GM18502 (cell line): ENCODE results near the gene SRXN1.

ENCODE experiments used
- ATAC-seq: cut with Tn5 transposase; IDR thresholded peaks from one replicate; pipeline ENCODE4 v1.9.1; 2021; ENCODE audit warnings: mild to moderate bottlenecking; ENCODE audit not compliant: unreplicated experiment, poor library complexity

The SRXN1 gene

DNA sequence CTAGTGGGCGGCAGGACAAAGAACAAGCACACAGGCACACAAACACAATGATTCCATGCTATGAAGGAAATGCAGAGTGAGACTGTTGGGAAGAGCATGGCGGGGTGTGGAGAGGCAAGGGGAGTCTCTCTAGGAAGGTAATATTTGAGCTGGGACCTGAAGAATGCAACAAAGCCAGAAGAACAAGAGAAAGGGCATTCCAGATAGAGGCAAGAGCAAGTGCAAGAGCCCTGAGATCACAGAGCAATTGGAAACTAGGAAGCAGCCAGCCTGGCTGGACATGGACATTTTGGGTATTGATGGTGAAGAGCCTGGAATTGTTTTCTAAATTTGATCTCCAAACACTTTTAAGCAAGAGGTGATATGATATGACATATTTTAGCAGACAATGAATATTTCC lies 15.4 kb downstream of the SRXN1 start:
- ATAC-seq = no peak

DNA sequence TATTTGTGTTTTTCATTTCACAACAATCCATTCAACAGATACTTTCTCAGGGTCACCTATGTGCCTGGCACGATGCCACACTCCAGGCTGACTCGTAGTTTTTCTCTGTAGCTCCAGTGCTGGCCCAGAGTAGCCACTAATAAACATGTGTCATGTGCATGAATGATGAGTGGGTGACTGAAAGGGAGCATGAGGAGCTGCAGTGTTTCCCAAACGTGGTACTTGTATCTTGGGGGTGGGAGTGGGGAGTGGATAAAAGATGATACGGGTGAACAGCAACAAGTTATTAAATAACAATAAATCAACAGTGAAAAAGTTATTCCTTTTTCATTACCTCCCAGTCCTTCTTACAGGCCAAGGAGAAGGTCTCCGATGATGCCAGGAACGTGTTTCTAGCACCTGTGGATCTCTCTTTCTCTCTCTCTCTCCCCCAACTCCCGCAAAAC lies 17.1 kb downstream of the SRXN1 start:
- no peak for ATAC-seq

DNA sequence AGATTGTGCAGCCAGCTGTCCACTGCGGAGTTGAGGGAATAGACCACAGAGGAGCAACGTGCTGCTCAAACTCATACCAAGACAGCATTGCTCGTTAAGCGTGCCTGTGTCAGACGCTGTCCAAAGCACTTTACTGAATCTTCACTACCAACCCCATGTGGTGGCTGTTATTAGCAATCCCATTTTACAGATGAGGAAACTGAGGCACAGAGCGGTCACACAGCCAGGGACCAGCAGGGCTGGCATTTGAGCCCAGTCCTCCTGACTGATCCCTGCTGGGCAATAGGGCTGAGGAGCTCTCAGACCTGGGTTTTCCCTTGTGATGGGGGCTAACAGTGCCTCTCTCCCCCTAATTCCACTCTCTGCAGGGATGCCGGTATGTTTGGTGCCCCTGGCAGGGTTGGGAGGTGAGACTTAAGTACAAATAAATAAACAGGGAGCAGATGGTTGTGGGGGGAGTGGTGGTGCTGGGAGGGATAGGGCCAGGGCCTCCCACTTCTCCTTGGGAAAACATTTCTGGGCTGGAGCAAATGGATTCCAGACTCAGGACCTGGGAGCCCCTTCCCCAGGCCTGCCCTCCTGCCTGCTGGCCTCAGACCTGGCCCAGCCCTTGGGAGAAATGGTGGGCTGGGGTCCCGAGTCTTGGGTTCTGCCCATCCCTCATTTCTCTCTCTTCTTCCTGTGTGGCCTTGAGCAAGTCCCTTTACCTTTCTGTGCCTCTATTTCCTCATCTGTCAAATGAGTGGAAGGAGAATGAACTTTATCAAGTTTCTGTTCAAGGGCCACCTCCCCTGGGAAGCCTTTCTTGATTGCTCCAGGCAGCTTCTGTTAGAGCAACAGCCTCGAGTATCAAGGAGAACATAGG lies 17.7 kb downstream of the SRXN1 start:
- ATAC-seq = no peak

DNA sequence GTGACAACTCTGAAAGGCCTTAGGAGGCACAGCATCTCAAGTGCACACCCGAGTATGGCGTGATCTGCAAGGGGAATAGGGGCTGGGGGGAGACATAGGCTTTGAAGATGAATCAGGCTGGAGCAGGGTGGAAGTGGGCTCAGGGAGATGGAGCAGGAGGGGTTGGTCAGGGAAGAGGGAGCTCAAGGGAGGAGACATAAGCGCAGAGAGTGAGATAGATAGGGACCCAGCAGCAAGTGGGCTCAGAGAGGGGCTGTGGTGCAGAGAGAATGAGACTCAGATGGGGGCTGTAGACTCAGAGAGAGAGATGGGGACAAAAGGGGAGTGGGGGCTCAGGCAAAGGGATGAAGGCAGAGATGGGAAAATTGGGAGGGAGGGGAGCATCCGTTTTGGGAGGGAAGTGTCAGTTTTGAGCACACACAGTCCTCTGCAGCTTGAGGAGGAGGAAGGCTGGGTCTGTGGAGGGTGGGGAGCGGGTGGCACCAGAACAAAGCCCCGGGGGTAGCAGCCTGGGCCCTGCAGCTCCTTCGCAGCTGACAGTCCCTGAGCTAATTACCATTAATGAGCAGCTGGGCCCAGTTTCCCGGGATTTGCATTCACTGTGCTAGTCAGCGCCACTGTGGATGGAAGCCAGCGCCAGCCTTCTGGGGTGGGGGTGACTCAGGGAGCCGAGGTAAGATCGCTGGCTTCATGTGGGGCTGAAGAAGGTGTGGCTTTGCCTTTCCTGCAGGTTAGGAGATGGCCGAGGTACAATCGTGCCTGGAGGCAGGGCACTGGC lies 18.7 kb downstream of the SRXN1 start:
- no peak for ATAC-seq

DNA sequence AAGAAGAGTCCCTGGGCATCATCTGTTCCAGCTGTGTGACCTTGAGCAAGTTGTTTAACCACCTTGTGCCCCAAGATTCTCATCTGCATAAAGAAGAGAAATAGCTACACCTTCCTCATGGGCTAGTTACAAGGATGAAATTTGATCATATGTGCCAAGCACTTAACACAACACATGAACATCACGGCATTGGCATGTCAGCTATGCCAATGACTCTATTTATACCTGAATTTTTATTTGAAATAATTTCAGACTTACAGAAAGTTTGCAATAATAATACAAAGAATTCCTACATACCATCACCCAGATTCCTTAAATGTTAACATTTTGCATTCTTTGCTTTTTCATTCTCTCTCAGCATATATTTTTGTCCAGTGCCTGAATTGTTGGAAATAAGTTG lies 21.9 kb downstream of the SRXN1 start:
- ATAC-seq = no peak

DNA sequence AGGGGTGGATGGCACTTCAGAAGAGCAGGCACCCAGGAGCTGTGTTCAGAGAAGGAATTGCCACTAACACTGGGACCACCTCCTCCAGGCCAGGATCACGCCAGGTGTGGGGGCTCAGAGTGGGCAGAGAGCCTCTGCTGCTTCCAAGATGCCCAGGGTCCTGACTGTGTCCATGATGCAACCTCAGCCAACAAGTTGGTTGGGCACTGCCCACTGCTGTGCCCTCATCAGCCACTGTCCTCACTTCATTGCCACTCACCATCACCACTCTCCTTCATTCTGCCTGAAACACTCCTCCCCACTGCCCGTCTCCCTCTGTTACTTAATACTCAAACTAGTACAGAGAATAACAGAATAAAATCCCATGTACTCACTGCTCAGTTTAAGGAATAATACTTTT lies 26.4 kb downstream of the SRXN1 start:
- no peak for ATAC-seq

DNA sequence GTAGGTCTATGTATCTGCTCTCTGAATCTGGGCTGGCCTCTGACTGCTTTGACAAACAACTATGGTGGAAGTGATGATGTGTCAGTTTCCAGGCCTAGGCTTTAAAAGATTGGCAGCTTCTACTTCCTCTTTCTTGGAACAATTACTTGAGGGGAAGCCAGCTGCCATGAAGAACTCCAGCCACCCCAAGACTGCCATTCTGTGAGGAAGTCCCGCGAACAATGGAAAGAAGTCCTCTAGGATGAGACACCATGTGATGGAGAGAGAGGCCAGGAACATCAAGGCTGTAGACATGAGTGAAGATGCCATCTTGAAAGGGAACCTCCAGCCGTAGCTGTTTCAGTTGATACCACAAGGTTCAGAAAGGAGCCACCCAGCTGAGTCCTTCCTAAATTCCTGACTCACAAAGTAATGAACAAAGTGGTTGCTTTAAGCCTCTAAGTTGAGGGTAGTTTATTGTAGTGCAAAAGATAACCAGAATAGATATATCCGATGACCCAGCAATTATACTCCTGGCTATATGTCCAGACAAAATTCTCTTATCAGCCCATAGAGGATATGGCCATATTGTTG lies 27.6 kb downstream of the SRXN1 start:
- no peak for ATAC-seq

DNA sequence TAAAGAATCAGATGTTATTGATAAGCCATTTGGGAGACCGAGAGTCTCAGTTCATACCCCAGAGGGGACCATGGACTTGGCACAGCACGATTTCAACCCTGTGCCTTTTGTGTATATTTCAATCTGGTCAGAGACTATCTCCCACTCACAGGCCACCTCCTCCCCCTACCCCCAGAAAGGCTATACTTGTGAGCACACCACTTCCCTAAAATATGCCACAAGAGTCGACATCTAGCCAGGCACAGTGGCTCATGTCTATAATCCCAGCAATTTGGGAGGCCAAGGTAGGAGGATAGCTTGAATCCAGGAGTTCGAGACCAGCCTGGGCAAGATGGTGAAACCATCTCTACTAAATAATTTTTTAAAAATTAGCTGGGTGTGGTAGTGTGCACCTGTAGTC lies 29.3 kb downstream of the SRXN1 start:
- ATAC-seq = no peak

DNA sequence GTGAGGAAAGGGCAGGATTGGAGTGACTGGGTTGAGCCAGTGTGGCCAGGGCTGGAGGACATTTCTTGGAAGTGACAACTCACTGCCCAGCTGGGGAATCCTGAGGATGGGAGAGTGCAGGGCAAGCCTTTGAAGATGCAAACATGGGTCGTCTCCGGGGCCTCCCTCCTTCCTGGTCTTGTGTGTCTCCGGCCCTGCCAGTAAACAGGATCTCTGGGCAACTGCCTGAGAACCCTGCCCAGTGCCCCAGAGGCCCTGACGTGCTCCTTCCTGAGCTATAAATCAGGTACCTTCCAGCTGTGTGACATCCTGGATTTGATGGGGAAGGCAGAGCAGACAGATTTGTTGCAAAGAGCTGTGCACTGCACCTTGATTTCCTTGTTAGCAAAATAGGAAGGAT lies 30.0 kb downstream of the SRXN1 start:
- no peak for ATAC-seq

DNA sequence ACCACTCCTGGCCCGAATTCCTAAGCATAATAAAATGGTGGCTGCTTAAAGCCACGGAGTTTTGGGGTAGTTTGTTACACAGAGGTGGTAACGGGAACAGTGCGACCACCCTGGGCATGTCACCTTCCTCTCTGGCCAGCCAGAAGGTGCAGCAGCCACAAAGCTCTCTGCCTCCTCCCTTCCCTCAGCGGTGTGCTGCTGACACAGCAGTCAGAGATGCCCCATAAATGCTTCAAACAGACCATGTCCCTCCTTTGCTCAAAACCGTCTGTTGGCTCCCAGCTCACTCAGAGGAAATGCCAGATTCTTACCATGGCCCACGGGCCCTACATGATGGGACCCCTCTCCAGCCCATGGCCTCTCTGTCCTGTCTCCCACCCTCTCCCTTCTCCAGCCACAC lies 30.8 kb downstream of the SRXN1 start:
- ATAC-seq = no peak

DNA sequence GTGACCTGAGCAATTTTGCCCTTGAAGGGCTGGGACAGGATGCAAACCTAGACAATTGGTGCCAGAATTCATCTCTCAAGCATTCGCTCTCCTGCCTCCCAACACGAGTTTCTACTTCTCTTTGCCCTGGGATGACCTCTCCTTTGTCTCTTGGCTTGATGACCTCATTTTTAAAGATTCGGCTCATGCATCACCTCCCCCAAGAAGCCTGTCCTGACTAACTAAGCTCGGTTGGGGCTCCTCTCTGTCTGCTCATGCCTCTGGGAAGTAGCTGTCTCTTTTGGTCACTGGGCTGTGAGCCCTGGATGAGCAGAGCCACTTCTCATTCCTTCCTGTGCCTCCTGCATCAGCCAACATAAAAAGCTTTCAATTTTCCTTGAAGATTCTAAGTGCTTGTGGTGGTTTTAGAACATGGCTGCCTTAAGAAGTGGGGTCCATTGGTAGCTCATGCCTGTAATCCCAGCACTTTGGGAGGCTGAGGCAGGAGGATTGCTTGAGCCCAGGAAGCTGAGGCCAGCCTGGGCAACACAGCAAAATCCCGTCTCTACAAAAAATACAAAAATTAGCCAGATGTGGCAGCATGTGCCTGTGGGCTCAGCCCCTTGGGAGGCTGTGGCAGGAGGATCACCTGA lies 31.8 kb downstream of the SRXN1 start:
- no peak for ATAC-seq

DNA sequence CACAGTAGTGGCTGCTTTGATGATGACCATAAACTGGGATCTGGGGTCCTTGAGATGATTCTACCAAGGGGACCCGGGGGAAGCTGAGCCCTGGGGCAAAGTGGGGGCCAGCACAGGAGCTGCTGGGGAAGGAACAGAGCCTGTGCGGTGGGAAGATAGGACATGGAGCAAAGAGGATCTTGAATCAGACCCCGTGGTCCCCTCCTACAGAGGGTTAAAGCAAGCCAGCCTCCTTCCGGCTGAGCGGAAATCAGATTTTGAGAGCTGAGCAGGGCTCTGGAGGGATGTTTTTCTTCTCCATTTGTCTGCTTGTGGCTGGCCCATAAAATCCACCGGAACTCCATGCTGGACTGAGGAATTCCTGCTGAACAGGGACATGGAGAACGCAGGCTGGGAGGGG lies 32.8 kb downstream of the SRXN1 start:
- ATAC-seq = no peak

DNA sequence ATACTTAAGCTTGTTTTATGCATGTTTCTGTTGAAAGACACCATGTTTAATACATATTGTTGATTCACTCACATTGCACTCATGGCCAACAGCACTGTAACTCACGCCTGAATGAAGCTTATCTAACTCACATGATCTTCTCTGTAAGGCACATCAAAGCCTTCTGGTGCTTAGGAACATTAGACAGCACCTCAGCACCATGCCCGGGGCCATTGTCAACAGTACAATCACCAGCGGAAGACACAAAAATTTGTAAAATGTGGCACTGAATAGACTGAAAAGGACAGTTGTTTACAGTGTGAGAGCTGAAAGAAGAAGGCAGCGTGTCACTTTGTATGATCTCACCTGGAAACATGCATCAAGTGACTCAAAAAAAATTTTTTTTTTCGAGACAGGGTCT lies 34.0 kb downstream of the SRXN1 start:
- no peak for ATAC-seq

DNA sequence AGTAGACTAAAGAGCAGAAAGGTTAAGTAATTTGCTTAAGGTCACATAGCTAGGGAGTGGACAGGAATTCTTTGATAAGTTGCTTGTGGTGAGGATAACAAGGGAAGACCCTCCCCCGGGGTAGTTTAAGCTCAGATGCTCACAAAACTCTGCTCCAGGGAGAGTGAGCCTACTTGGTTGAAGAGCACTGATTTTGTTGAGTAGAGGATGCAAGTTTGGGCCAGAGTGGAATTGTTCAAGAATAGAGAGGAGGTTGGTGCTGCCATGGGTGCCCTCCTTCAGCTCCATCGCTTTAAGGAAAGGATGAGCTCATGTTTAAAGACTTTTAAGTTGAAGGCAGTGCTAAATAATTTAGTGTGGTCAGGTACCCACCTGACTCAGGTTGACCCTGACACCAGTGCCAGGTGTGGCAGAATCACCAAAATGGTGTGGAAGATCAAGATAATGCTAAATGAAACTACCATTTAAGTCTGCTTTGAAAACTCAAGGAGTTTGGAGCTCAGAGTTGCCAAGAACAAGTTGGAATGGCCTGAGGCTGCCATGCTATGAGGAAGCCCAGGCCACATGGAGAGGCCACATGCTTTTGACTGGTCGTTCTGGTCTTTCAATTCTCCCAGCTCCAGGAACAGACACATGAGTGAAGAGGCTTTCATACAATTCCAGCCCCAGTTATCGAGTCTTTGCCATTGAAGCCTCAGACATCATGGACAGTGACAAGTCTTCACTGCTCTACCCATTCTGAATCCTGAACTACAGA lies 34.9 kb downstream of the SRXN1 start:
- ATAC-seq = no peak

DNA sequence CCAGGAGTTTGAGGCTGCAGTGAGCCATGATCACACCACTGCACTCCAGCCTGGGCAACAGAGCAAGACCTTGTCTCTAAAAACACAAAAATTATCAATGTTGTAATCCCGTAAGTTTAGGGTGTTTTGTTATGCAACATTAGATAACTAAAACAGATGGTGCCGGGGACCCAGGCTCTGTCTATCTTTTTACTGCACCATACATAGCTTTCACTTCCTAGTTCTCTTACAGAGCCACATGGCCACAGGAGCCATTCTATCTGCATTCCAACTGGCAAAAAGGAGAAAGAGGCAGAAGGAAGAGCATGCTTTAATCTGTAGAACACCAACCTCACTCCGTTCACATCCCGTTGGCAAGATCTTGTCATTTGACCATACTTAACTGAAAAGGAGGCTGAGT lies 37.5 kb downstream of the SRXN1 start:
- no peak for ATAC-seq

DNA sequence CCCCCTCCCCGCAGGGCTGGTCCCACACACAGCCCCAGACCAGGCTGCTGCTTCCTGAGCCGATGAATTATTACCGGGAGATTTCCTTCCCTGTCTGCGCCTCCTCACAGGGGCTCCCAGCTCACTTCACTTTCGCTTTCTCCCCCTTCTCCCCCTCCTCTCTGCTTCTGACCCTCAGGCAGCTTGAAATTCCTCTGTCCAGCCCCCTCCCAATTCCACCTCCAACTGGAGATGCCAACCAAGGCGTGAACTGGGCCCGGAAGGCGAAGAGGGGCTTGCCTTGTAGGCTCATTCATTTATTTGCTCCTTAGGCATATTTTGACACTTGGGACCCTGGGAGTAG lies 41.2 kb downstream of the SRXN1 start:
- no peak for ATAC-seq

DNA sequence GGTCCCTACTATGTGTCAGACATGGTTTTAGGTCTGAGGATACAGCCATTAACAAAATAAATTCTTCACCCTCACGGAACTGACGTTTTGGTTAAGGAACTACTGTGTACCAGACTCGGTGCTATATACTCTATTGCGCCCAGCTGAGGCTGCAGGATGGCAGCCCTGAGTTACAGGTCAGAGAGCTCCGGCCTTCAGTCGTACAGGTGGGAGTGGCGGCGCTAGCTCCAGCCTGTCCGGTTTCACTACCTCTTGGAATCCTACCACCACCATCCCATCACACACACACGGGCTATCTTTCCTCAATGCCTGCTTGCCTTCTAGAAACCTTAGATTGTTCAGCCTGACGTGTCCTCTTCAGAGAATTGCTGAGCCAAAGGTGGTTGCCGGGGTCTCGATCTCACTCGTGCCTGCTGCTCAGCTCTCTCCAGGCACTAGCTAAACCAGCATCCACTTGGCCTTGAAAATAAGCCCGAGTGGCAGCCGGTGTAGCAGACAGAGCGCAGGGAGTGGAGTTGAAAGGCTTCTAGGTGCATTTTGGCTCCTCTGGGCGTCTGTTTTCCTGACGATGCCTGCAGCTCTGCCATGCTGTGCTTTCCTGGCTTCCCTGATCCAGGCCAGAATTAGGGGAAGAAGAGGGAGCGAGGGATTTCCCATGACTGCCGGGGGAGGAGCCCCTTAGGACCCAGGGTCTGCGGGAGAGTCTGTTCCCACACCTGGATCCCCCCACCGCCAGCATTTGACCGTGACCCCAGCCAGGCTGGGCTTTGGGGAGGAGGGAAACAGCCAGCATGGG lies 41.8 kb downstream of the SRXN1 start:
- ATAC-seq = no peak

DNA sequence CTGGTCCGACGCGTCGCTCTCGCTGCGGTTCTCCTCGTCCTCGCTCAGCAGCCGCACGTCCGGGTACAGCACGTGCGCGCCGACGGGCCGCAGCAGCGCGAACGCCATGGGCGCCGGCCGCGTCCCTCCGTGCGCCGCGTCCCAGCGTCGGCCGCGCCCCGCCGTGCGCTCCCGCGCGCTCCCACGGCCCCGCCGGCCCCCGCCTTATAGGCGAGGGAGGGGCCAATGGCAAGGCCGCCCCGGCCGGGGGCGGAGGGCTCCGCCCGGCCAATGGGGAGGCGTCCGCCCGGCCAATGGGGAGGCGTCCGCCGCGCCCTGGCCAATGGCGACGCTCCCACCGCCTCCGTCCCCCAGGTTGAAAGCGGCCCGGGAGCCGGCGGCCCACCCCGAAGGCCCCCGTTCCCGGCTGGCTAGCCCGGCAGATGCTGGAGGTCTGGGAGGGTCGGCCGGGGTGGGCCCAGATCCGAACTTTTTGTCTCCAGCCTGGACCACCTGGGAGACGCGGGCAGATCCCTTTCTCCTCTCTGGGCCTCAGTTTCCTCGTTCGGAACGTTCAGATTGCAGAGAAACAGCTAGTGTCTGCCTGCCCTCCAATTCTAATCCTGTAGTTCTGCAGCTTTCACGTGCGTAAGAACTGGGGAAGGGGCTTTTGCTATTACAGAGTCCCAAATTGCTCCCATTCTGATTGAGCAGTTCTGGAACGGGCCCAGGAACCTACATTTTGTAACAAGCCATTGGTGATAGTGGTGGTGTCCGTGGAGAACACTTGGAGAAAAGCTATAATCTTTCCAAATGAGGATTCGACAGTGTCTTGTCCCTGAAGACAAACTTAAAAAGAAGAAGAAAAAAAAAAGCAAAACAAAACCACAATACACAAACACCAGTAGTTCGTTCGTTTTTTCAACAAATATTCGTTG lies 42.6 kb downstream of the SRXN1 start, which contains the start of gene TCF15:
TSS of gene TCF15 (minus strand) at position 180 of the 917 bp plus-strand sequence. CDS start at position 108, 72 bp downstream.
- ATAC-seq = no peak
